Keratinocyte (primary cell): ENCODE results near the gene RABL6.

Experiments used
- EZH2 ChIP-seq: IDR thresholded peaks from one replicate; pipeline ENCODE4 v1.6.1; 2012; ENCODE audit warnings: inconsistent platforms, mild to moderate bottlenecking, low read length, moderate library complexity
- TF ChIP-seq, protein P1 (sequence below), 3 experiments: IDR thresholded peaks in 1 of 3; conservative IDR thresholded peaks in 1 of 3; optimal IDR thresholded peaks in 1 of 3; 2 replicates in 2 of 3; 3 replicates in 1 of 3; pipeline versions ENCODE3 to v1.5.1; 2011; ENCODE audit warnings: low read length in 3 of 3, mild to moderate bottlenecking in 3 of 3, moderate library complexity in 2 of 3, control low read depth in 1 of 3, inconsistent platforms in 1 of 3; ENCODE audit not compliant: insufficient read depth in 2 of 3; ENCODE audit errors: extremely low read depth in 1 of 3

DNA sequence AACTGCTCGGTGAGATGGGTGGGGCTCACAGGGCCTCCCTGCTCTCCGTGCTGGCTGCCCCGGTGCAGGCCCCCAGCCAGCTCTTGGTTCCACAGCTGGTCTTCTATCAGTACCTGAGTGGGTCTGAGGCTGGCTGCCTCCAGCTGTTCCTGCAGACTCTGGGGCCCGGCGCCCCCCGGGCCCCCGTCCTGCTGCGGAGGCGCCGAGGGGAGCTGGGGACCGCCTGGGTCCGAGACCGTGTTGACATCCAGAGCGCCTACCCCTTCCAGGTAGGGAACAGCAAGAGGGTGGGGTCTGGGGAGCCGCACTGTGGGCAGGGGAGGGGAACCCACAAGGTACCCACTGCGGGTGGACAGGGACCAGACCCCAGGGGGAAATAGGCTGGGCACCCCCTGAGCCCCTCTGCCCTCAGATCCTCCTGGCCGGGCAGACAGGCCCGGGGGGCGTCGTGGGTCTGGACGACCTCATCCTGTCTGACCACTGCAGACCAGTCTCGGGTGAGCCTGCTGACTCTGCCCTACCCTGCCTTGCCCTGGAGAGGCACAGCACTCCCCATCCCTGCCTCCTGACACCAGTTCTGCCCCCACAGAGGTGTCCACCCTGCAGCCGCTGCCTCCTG, 47.2 kb downstream of the RABL6 start:
- TF ChIP-seq, protein P1, sequence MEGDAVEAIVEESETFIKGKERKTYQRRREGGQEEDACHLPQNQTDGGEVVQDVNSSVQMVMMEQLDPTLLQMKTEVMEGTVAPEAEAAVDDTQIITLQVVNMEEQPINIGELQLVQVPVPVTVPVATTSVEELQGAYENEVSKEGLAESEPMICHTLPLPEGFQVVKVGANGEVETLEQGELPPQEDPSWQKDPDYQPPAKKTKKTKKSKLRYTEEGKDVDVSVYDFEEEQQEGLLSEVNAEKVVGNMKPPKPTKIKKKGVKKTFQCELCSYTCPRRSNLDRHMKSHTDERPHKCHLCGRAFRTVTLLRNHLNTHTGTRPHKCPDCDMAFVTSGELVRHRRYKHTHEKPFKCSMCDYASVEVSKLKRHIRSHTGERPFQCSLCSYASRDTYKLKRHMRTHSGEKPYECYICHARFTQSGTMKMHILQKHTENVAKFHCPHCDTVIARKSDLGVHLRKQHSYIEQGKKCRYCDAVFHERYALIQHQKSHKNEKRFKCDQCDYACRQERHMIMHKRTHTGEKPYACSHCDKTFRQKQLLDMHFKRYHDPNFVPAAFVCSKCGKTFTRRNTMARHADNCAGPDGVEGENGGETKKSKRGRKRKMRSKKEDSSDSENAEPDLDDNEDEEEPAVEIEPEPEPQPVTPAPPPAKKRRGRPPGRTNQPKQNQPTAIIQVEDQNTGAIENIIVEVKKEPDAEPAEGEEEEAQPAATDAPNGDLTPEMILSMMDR (optimal IDR thresholded peaks at IDR 0.05 in 1 of 3, IDR thresholded peaks at IDR 0.05 in 1 of 3, conservative IDR thresholded peaks at IDR 0.05 in 1 of 3; ENCODE audit: extremely low read depth in 1 of 3, insufficient read depth in 2 of 3, low read length in 3 of 3), result no peak
- no peak for TF ChIP-seq EZH2
